BE2C (cell line): Measurements from ENCODE around the gene ZNF331.

ENCODE experiments used
- DNase-seq: peaks from one replicate; pipeline ENCODE4 v3.0.0-alpha.2; 2020
- H3K27me3 ChIP-seq: fragments of 250-450 bp; sonication (Bioruptor Pico); 2 replicates; pipeline ENCODE4 v1.5.1; 2020; ENCODE audit warnings: mild to moderate bottlenecking
- H3K36me3 ChIP-seq: fragments of 250-450 bp; sonication (Bioruptor Pico); 2 replicates; pipeline ENCODE4 v1.5.1; 2020; ENCODE audit warnings: mild to moderate bottlenecking
- H3K4me1 ChIP-seq: fragments of 250-450 bp; sonication (Bioruptor Pico); 2 replicates; pipeline ENCODE4 v1.5.1; 2020
- H3K4me3 ChIP-seq: 2 replicates; pipeline ENCODE4 v1.5.1; 2011; ENCODE audit warnings: low read depth, low read length
- H3K9me3 ChIP-seq: fragments of 250-450 bp; sonication (Bioruptor Pico); 2 replicates; pipeline ENCODE4 v1.5.1; 2020
- TF ChIP-seq, protein P1 (sequence below): IDR thresholded peaks from 2 replicates; pipeline ENCODE4 v1.5.1; 2012; ENCODE audit warnings: mild to moderate bottlenecking, low read depth, low read length

ZNF331 gene

DNA sequence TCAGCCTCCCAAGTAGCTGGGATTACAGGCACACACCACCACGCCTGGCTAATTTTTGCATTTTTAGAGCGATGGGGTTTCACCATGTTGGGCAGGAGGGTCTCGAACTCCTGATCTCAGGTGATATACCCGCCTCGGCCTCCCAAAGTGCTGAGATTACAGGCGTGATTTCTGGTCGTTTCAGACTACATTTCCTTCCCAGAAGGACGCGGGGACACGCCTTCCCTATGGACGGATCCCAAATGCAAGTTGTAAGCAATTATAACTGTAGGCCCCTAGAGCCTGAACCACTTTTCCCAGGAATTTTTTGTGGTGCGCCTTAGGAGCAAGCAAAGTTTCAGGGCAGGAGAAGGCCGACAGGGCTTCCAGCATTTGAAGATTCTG, 17.8 kb upstream of the ZNF331 start:
- H3K4me3 ChIP-seq: peak overlapping the region; percentile 90; the same call in 1 of the 2 replicates
- H3K36me3 ChIP-seq: no peaks in the 10 kb centered on the region

DNA sequence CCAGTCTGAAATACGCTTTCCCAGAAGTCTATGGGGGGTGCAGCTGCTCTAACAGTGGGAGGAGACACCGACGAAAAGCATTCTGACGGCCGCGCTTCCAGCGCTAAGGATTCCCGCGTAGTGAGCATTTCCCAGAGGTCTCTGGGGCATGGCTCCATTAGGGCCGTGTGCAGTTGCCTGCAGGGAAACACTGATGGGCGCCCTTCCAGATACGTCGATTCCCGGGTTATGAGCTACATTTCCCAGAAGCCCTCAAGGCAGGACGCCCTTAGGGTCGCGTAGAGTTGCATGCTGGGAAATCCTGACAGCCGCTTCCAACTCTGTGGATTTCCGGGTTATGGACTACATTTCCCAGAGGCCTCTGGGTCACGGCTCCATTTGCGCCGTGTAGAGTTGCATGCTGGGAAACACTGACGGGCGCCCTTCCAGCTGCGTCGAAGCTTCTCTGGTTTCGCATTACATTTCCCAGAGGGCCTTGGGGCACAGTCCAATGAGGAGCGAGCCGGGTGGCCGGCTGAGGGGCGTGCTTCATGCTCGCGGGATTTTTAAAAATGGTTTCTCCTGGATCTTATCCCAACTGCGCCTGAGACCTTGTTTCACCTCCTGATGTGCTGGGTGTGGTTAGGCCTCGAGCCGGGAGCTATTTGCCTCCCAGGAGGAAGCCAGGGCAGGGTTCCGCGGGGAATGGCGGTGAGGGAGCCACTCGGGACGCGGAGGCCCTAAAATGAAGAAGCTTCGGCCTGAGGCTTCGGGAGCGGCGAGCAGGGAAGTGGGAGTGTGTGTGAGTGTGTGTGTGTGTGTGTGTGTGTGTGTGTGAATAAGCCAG, 17.2 kb upstream of the ZNF331 start:
- peak; percentile 95 for DNase-seq
- Histone ChIP-seq H3K4me3 (peak overlapping the region; percentile 90), H3K27me3 (no peaks in the 10 kb centered on the region), H3K36me3 (no peaks in the 10 kb centered on the region), H3K4me1 (no peaks in the 10 kb centered on the region), H3K9me3 (peaks cover 3% of the 10 kb centered on the region; the same call in 1 of the 2 replicates)
- TF ChIP-seq, protein P1, sequence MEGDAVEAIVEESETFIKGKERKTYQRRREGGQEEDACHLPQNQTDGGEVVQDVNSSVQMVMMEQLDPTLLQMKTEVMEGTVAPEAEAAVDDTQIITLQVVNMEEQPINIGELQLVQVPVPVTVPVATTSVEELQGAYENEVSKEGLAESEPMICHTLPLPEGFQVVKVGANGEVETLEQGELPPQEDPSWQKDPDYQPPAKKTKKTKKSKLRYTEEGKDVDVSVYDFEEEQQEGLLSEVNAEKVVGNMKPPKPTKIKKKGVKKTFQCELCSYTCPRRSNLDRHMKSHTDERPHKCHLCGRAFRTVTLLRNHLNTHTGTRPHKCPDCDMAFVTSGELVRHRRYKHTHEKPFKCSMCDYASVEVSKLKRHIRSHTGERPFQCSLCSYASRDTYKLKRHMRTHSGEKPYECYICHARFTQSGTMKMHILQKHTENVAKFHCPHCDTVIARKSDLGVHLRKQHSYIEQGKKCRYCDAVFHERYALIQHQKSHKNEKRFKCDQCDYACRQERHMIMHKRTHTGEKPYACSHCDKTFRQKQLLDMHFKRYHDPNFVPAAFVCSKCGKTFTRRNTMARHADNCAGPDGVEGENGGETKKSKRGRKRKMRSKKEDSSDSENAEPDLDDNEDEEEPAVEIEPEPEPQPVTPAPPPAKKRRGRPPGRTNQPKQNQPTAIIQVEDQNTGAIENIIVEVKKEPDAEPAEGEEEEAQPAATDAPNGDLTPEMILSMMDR: no peak

More for the DNA sequence above, 17.8 kb upstream of the ZNF331 start:
- DNase-seq: no peak
- no peaks in the 10 kb centered on the region for H3K4me1 ChIP-seq
- no peaks in the 10 kb centered on the region for H3K27me3 ChIP-seq
- TF ChIP-seq, protein P1: no peak
- peaks cover 3% of the 10 kb centered on the region; the same call in 1 of the 2 replicates for H3K9me3 ChIP-seq

DNA sequence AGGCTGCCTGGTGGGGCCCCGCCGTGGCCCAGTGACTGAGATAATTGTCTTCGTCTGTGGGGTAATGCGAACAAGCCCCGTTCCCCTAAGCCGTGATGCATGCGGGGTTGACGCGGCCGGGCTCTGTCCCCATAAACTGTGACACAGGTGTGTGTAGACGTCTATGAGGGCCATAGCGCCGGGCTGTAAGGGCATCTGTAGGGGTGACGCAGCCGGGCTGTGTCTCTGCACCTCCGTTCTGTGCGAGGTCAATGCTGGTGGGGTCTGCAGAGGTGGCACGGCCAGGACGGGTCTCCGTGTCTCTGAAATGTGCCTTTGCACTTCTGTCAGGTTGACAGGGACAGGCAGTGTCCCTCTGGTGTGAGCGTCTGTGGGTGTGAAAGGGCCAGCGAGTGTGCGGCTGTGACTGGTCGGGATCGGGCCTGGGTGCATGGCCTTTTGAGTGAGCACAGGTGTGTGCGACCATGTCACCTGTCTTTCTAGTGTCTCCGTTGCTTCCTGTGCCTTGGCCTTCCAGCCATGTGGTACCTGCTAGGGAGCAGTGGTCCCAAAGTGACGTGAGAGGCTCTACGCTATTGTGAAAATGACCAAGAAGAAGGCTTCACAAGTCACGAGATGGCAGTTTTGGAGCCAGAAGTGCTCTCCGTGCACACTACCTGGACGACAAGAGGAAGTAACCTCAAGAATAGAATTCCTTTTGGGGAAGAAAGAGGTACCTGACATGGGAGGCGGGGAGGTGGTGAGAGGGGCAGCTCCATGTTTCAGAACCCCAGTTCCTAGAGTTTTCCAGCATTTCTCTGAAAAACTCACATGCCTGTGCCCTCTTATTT, 16.4 kb upstream of the ZNF331 start:
- H3K4me1 ChIP-seq: no peaks in the 10 kb centered on the region
- peak overlapping the region; percentile 90 for H3K4me3 ChIP-seq
- TF ChIP-seq, protein P1: no peak
- no peaks in the 10 kb centered on the region for H3K27me3 ChIP-seq
- H3K9me3 ChIP-seq: peaks cover 3% of the 10 kb centered on the region
- H3K36me3 ChIP-seq: no peaks in the 10 kb centered on the region
- DNase-seq: no peak

DNA sequence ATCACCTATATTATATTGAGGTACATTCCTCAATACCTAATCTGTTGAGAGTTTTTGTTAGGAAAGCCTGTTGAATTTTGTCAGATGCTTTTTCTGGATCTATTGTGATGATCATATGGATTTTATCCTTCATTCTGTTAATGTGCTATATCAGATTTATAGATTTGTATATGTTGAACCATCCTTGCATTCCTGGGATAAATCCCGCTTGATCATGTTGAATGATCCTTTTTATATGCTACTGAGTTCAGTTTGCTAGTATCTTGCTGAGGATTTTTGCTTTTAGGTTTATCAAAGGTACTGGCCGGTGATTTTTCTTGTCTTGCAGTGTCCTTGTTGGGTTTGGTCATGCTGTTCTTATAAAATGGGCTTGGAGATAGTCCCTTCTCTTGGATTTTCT, 12.0 kb upstream of the ZNF331 start:
- Histone ChIP-seq H3K9me3 (no peaks in the 10 kb centered on the region; the same call in 1 of the 2 replicates), H3K4me1 (no peaks in the 10 kb centered on the region), H3K4me3 (no peak overlapping the region), H3K36me3 (no peaks in the 10 kb centered on the region), H3K27me3 (no peaks in the 10 kb centered on the region)
- TF ChIP-seq, protein P1: no peak
- no peak for DNase-seq

DNA sequence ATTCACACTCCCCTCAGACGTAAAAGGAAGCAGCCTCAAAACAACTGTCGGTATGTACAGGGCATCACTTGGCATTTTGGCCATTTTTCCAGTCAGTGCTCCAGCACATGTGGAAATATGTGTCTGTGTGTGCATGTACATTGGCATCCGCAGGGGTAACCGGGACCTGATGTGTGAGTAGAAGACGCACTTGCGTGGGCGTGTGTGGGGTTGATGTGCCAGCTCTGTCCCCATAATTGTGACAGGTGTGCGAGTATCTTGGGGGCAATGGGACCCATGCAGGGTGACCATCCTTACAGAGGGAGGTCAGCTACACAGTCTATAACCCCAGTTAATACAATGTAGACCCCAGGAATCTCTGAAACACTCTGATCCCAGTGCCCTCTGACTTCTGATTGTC, 7.3 kb upstream of the ZNF331 start:
- no peak for DNase-seq
- H3K4me1 ChIP-seq: no peaks in the 10 kb centered on the region
- no peaks in the 10 kb centered on the region for H3K27me3 ChIP-seq
- H3K36me3 ChIP-seq: no peaks in the 10 kb centered on the region
- no peaks in the 10 kb centered on the region; the same call in 1 of the 2 replicates for H3K9me3 ChIP-seq
- TF ChIP-seq, protein P1: no peak
- no peak overlapping the region for H3K4me3 ChIP-seq
